HL-60 (cell line): ENCODE results near the gene MPV17L2.

Source experiments
- DNase-seq, 2 experiments: peaks; one replicate each; pipeline ENCODE4 v3.0.0-alpha.2; 2010 to 2020; ENCODE audit warnings: low read depth in 1 of 2, low spot score in 1 of 2
- H3K27ac ChIP-seq: fragments of 250-450 bp; sonication (Bioruptor Pico); replicated peaks from 2 replicates; pipeline ENCODE4 v1.5.1; 2020; ENCODE audit warnings: mild to moderate bottlenecking, moderate library complexity
- H3K27me3 ChIP-seq: fragments of 250-450 bp; sonication (Bioruptor Pico); 2 replicates; pipeline ENCODE4 v1.5.1; 2021; ENCODE audit warnings: mild to moderate bottlenecking, moderate library complexity; ENCODE audit not compliant: insufficient read depth, poor library complexity, severe bottlenecking
- H3K4me3 ChIP-seq: replicated peaks from 2 replicates; pipeline ENCODE4 v1.5.1; 2011; ENCODE audit warnings: mild to moderate bottlenecking, control low read depth, low read length; ENCODE audit not compliant: insufficient read depth
- CTCF ChIP-seq: IDR thresholded peaks from one replicate; pipeline ENCODE4 v1.5.1; 2011; ENCODE audit warnings: low read length, control low read depth, inconsistent platforms; ENCODE audit not compliant: insufficient read depth
- GABPA ChIP-seq: IDR thresholded peaks from 2 replicates; pipeline ENCODE4 v1.6.1; 2012; ENCODE audit warnings: low read depth
- POLR2AphosphoS5 ChIP-seq: IDR thresholded peaks from 2 replicates; pipeline ENCODE4 v1.6.1; 2012; ENCODE audit warnings: low read depth
- REST ChIP-seq: IDR thresholded peaks from 2 replicates; pipeline ENCODE4 v1.6.1; 2012; ENCODE audit warnings: low read depth; ENCODE audit not compliant: insufficient replicate concordance
- SPI1 ChIP-seq: IDR thresholded peaks from 2 replicates; pipeline ENCODE4 v1.6.1; 2012; ENCODE audit warnings: low read depth, mild to moderate bottlenecking, borderline replicate concordance

Gene MPV17L2

GRCh38 chr19:18150776-18151624, 42.0 kb upstream of the MPV17L2 start:
- Histone ChIP-seq H3K4me3 (no peak overlapping the region), H3K27me3 (no peaks in the 10 kb centered on the region), H3K27ac (0 out of 2 replicates have a peak overlapping the region, but pooled peaks have one; percentile 99)
- DNase-seq, result no peak
- TF ChIP-seq CTCF, result no peak
- TF ChIP-seq REST, result no peak
- TF ChIP-seq POLR2AphosphoS5, result no peak
- no peak for TF ChIP-seq GABPA
- TF ChIP-seq SPI1, result no peak

- H3K27me3 ChIP-seq, result no peaks in the 10 kb centered on the region
- peak overlapping the region; percentile 39 for H3K4me3 ChIP-seq
- DNase-seq, result peak; percentile 98 to 100
- no peak for TF ChIP-seq REST
- TF ChIP-seq GABPA, result no peak; the same call in 1 of the 2 replicates
- peak; percentile 98 for TF ChIP-seq SPI1
- peak; percentile 85 for TF ChIP-seq CTCF
- TF ChIP-seq POLR2AphosphoS5, result peak; percentile 54
- H3K27ac ChIP-seq, result peak overlapping the region; percentile 99
Measured at GRCh38 chr19:18152442-18152816, 40.6 kb upstream of the MPV17L2 start.

GRCh38 chr19:18152817-18153555, 40.0 kb upstream of the MPV17L2 start, which contains the start of gene PIK3R2:
PIK3R2 (plus strand) TSS chr19:18153163; CDS start chr19:18155880, 2,717 bp downstream.
- H3K27me3 ChIP-seq, result no peaks in the 10 kb centered on the region
- peak within 1 kb of the TSS; percentile 84 for H3K4me3 ChIP-seq
- TF ChIP-seq SPI1, result no peak
- TF ChIP-seq CTCF, result no peak
- TF ChIP-seq GABPA, result 0 out of 2 replicates have a peak, but pooled peaks have one; percentile 7
- TF ChIP-seq REST, result no peak
- no peak; the same call in 1 of the 2 replicates for TF ChIP-seq POLR2AphosphoS5
- DNase-seq, result peak; percentile 96 to 99
- peak within 1 kb of the TSS; percentile 99 for H3K27ac ChIP-seq
